HG02840 (cell line): ENCODE measurements around the gene EPN1.

Source experiments
- ATAC-seq: cut with Tn5 transposase; IDR thresholded peaks from one replicate; pipeline ENCODE4 v1.9.1; 2021; ENCODE audit warnings: mild to moderate bottlenecking, moderate library complexity, moderate number of reproducible peaks; ENCODE audit not compliant: unreplicated experiment, low FRiP score

EPN1 gene

GRCh38 chr19:55659822-55660221 lies 15.2 kb upstream of the EPN1 start:
- no peak for ATAC-seq

- no peak for ATAC-seq
These were observed 14.6 kb upstream of the EPN1 start for GRCh38 chr19:55660404-55660803.

GRCh38 chr19:55660991-55661390 lies 14.0 kb upstream of the EPN1 start:
- no peak for ATAC-seq

- ATAC-seq: no peak
These were observed 13.2 kb upstream of the EPN1 start for GRCh38 chr19:55661826-55662225.

- ATAC-seq: no peak
These were observed 11.0 kb upstream of the EPN1 start for GRCh38 chr19:55663846-55664536.

- ATAC-seq: no peak
These were observed 8.6 kb upstream of the EPN1 start for GRCh38 chr19:55666343-55667005.

GRCh38 chr19:55667006-55667381 lies 8.0 kb upstream of the EPN1 start:
- ATAC-seq: no peak

- no peak for ATAC-seq
These were observed 7.5 kb upstream of the EPN1 start for GRCh38 chr19:55667511-55667910.

- no peak for ATAC-seq
These were observed 7.1 kb upstream of the EPN1 start for GRCh38 chr19:55667958-55668357.

GRCh38 chr19:55668603-55669348 lies 6.2 kb upstream of the EPN1 start:
- ATAC-seq: no peak

- no peak for ATAC-seq
These were observed 5.4 kb upstream of the EPN1 start for GRCh38 chr19:55669418-55670279.

GRCh38 chr19:55670280-55671053 lies 4.6 kb upstream of the EPN1 start:
- ATAC-seq: no peak

GRCh38 chr19:55671054-55671378 lies 4.0 kb upstream of the EPN1 start:
- ATAC-seq: no peak

- ATAC-seq: no peak
These were observed 2.6 kb upstream of the EPN1 start for GRCh38 chr19:55672418-55672817.

GRCh38 chr19:55673465-55673864 lies 1.6 kb upstream of the EPN1 start:
- no peak for ATAC-seq

GRCh38 chr19:55673889-55674288 lies 1.1 kb upstream of the EPN1 start:
- no peak for ATAC-seq

- no peak for ATAC-seq
These were observed 576 bp upstream of the EPN1 start for GRCh38 chr19:55674459-55674840.

- ATAC-seq: no peak
These were observed 782 bp downstream of the EPN1 start for GRCh38 chr19:55675661-55676354.

- ATAC-seq: no peak
These were observed 1.4 kb downstream of the EPN1 start for GRCh38 chr19:55676383-55676782.
